ENCODE results near the gene PHF2.

The PHF2 gene

DNA sequence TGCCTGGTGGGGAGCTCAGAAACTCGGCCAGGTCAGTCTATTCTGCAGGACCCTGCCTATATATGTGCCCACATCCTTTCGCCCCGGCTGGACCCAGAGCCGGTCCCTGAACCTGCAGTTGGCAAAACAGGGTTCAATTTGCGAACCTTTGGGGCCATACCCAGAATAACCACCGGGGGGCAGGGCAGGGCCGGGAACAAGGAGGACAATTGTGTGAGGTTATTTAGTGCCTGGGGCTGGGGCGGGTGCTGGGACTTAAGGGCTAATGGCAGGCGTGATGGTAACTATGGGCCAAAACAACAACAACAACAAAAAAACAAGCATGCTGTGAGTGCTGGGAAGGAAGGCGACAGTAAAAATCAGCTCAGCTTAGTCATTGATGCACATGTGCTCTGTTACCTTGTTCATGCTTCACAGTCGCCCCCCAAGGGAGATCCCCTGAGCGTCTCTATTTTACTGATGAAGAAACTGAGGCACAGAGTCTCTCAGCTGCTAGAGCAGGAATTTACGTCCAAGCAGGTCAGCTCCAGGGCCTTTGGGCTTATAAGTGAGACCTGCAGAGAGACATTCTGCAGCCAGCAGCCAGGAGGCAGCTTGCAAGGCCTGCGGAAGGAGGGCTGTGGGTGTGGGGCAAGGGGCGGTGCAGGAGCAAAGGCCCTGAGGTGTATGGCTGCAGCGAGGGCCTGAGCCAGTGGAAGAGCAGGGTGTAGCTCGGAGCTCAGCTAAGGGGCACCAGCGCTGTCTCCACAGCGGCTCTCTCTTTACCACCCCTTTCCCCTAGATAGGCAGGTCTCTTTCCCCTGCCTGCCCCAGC lies 106.0 kb downstream of the PHF2 start:
- H3K27me3 Mint-ChIP-seq: peaks cover 17% of the 10 kb centered on the region
- peak overlapping the region; percentile 20 for H3K27ac Mint-ChIP-seq (ENCODE audit: low read depth)
- peaks cover 9% of the 10 kb centered on the region for H3K4me1 Mint-ChIP-seq
- DNase-seq (ENCODE audit: low spot score in 2 of 2) (peak; percentile 13 to 23), ATAC-seq (replicated peaks; ENCODE audit: extremely low read depth, poor library complexity, severe bottlenecking) (no peak)
- peaks cover 1% of the 10 kb centered on the region for H3K36me3 Mint-ChIP-seq (ENCODE audit: insufficient read depth)
- H3K9me3 Mint-ChIP-seq: no peaks in the 10 kb centered on the region
- H3K4me3 Mint-ChIP-seq: no peak overlapping the region

DNA sequence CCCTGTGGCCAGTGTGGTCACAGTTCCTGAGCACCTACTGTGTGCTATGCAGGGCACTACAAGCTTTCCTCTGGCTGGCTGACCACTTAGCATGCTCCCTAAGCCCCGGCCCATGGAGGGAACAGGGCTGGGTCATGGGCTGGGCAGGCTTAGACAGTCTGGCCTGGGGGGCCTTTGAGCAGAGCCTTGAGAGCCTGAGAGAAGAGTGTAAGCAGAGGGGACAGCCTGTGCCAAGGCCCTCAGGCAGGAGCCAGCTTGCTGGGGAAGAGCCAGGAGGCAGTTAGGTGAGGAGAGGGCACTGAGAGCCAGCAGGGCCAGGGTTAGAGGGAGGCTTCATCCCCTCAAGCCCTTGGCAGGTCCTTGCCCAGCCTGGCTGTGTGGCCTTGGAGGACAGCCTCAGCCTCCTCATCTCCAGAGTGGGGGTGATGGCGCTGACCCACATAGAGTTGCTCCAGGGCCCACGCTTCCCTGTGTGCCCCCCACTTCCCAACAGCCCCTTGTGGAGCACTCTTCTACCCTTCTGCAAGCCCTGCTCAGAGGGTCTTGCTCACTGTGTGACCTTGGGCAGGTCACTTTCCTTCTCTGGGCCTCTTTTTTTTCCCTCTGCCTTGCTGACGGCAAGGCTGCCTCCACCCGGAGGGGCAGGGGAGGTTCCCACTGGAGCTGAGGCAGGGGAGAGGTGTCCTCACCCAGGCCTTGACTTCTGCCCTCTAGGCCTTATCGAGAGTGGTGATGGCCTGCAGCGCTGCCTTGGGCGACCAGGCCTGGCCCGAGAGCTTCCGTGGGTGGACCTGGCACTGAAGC lies 107.1 kb downstream of the PHF2 start:
- DNase-seq (ENCODE audit: low spot score in 2 of 2) (peak; percentile 6 to 9), ATAC-seq (replicated peaks; ENCODE audit: extremely low read depth, poor library complexity, severe bottlenecking) (no peak)
- no peaks in the 10 kb centered on the region for H3K36me3 Mint-ChIP-seq (ENCODE audit: insufficient read depth)
- H3K9me3 Mint-ChIP-seq: no peaks in the 10 kb centered on the region
- H3K27ac Mint-ChIP-seq (ENCODE audit: low read depth): no peak overlapping the region
- H3K27me3 Mint-ChIP-seq: peaks cover 19% of the 10 kb centered on the region
- no peak overlapping the region for H3K4me3 Mint-ChIP-seq
- H3K4me1 Mint-ChIP-seq: peaks cover 9% of the 10 kb centered on the region

DNA sequence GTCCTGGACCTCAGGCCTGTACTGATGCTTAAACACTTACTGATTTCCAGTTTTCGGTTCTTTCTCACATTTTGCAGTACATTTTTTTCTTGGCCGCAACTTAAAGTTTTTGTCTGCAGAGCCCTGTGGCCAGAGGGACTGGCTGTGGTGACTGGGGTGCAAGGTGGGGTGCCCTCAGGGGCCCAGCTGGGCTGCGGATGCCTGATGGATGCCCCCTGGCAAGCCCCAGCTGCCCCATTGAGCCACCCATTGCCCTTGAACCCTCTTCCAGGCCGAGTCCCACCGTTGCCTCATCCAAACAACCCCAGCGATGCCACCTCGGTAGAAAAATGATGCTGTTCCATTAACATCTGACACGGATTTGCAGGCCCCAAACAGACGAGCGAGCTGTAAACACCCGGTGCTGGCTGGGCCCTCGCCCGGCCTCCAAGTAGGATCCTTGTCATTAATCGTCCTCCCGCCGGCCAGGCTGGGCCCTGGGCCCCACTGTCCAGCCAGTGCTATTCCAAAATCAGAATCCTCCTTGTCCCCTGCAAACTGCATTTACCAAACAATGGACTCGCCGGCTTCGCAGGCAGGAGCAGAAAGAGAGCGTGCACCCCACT lies 107.9 kb downstream of the PHF2 start:
- DNase-seq (ENCODE audit: low spot score in 2 of 2): peak; percentile 8 to 9
- ATAC-seq (replicated peaks; ENCODE audit: extremely low read depth, poor library complexity, severe bottlenecking): no peak
- peaks cover 19% of the 10 kb centered on the region for H3K27me3 Mint-ChIP-seq

DNA sequence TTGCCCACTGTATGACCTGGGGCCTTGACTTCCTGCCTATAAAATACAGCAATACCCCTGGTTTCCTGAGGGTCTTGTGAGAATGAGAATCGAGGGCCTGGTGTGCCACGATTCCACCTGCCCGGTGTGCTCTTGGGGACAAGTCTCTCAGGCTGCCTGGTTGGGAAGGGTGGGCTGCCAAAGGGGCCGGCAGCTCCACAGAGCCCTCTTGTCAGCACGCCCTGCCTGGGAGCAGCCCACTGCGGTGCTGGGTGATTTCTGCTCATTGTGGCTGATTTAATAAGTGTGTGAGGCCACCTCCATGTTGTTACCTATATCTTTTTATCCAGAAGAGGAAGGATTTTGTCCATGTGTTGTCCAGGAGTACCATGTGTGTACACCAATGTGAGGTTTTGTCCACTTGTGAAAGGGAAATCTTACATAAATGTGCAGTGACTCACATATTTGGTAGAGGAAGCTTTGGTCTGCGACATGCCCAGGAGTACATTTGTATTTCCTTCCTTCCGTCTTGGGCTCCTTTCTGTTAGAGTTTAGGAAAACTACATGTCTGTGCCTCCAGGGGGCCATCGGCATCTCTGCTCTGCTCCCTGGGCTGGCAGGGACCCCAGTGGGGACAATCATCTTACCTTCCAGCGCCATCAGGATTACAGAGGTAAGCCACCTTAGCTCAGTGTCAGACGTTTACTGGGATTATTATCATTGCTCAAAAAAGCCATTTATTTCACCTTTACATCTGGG lies 108.6 kb downstream of the PHF2 start:
- peaks cover 9% of the 10 kb centered on the region for H3K4me1 Mint-ChIP-seq
- no peaks in the 10 kb centered on the region for H3K9me3 Mint-ChIP-seq
- peak in 1 of 2 donors; percentile 2 for DNase-seq (ENCODE audit: low spot score in 2 of 2)
- no peak overlapping the region for H3K27ac Mint-ChIP-seq (ENCODE audit: low read depth)
- H3K4me3 Mint-ChIP-seq: no peak overlapping the region
- H3K36me3 Mint-ChIP-seq (ENCODE audit: insufficient read depth): no peaks in the 10 kb centered on the region
- peaks cover 19% of the 10 kb centered on the region for H3K27me3 Mint-ChIP-seq
- no peak for ATAC-seq (replicated peaks; ENCODE audit: extremely low read depth, poor library complexity, severe bottlenecking)

More for the DNA sequence above, 107.9 kb downstream of the PHF2 start:
- H3K9me3 Mint-ChIP-seq: no peaks in the 10 kb centered on the region
- no peaks in the 10 kb centered on the region for H3K36me3 Mint-ChIP-seq (ENCODE audit: insufficient read depth)
- no peak overlapping the region for H3K4me3 Mint-ChIP-seq
- H3K4me1 Mint-ChIP-seq: peaks cover 9% of the 10 kb centered on the region
- H3K27ac Mint-ChIP-seq (ENCODE audit: low read depth): no peak overlapping the region

DNA sequence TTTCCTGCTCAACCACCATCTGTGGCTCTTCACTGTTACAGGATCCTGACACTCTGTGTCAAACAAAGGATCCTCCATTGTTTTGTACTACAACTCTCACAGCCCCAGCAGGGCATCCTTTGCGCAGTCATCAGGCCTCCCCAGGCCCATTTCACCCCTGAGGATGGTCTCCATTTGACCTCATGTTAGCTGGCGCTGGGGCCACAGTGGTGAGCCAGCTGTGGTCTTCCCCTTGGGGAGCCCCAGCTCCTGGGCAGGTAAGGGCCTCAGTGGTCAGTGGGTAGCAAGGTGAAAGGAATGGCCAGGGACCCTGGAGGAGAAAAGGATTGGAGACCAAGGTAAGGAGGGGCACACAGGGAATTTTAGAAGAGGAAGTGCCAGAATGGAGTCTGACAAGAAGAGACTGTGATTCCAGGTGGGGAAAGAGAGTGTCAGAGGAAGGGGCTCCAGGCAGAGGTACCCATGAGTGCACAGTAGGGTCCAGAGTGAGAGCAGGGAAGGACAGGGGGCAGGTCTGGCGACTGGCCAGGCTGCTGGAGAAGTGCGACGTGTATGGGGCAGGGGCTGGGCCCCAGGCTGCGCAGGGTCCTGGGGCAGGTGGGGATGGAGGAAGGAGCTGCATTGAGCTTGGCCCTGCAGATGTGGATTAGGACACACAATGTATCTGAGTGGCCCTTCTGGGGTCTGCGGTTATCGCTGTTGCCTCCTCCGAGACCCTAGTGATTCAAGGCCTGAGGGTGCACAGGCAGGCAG lies 109.9 kb downstream of the PHF2 start:
- H3K4me3 Mint-ChIP-seq: no peak overlapping the region
- ATAC-seq (replicated peaks; ENCODE audit: extremely low read depth, poor library complexity, severe bottlenecking): no peak
- H3K27ac Mint-ChIP-seq (ENCODE audit: low read depth): no peak overlapping the region
- H3K4me1 Mint-ChIP-seq: peaks cover 9% of the 10 kb centered on the region
- peaks cover 8% of the 10 kb centered on the region for H3K9me3 Mint-ChIP-seq
- no peaks in the 10 kb centered on the region for H3K36me3 Mint-ChIP-seq (ENCODE audit: insufficient read depth)
- DNase-seq (ENCODE audit: low spot score in 2 of 2): peak; percentile 4 to 7
- peaks cover 30% of the 10 kb centered on the region for H3K27me3 Mint-ChIP-seq

DNA sequence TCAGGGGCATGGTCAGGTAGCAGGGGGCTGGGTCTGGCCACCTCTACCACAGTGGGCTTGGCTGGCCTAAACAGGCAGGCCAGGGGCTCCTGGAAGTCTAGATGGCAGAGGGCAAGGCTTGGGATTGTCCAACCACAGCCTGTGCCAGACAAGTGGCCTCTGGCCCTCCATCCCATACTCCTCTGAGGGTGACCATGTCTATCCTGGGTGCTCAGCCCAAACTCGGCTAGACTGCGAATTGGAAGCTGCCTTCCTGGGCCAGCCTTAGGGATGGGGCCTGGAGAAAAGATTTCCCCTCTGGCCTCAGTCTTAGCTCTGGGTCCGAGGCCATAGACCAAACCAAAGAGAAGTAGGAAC lies 110.5 kb downstream of the PHF2 start:
- H3K36me3 Mint-ChIP-seq (ENCODE audit: insufficient read depth): no peaks in the 10 kb centered on the region
- no peak overlapping the region for H3K27ac Mint-ChIP-seq (ENCODE audit: low read depth)
- H3K4me3 Mint-ChIP-seq: no peak overlapping the region
- peaks cover 36% of the 10 kb centered on the region for H3K27me3 Mint-ChIP-seq
- H3K4me1 Mint-ChIP-seq: peaks cover 5% of the 10 kb centered on the region
- H3K9me3 Mint-ChIP-seq: peaks cover 8% of the 10 kb centered on the region
- ATAC-seq (replicated peaks; ENCODE audit: extremely low read depth, poor library complexity, severe bottlenecking) (no peak), DNase-seq (ENCODE audit: low spot score in 2 of 2) (peak in 1 of 2 donors; percentile 7)

DNA sequence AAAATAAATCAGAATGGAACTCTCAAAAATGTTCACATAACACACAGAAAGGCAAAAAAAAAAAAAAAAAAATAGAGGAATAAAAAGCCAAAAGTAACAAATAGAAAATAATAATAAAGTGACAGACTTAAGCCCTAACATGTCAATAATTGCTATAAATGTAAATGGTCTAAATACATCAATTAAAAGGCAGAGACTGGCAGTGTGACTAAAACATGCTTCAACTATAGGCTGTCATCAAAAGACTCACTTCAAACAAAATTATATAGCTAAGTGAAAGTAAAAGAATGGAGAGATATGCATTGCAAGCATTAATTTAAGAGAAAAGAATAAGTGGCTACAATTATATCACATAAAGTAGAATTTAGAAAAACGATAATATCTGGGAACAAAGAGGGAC lies 114.2 kb downstream of the PHF2 start:
- Mint-ChIP-seq H3K27ac (ENCODE audit: low read depth) (no peak overlapping the region), H3K36me3 (ENCODE audit: insufficient read depth) (no peaks in the 10 kb centered on the region), H3K27me3 (peaks cover 52% of the 10 kb centered on the region), H3K9me3 (peaks cover 8% of the 10 kb centered on the region), H3K4me3 (no peak overlapping the region), H3K4me1 (no peaks in the 10 kb centered on the region)
- ATAC-seq (replicated peaks; ENCODE audit: extremely low read depth, poor library complexity, severe bottlenecking) (no peak), DNase-seq (ENCODE audit: low spot score in 2 of 2) (no peak)

DNA sequence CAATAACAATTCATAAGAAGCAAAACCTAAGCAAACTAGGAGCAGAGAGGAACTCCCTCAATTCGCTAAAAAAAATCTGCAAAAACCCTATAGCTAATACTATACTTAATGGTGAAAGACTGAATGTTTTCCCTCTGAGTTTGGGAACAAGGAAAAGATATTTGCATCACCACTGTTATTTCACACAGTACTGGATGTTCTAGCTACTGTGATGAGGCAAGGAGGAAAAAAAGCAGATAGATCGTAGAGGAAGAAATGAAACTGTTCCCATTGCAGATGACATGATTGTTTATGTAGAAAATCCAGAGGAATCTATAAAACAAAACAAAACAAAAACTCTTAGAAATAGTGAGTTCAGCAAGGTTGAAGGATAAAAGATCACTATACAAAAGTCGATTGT lies 116.7 kb downstream of the PHF2 start:
- no peak overlapping the region for H3K4me3 Mint-ChIP-seq
- ATAC-seq (replicated peaks; ENCODE audit: extremely low read depth, poor library complexity, severe bottlenecking) (no peak), DNase-seq (ENCODE audit: low spot score in 2 of 2) (no peak)
- H3K9me3 Mint-ChIP-seq: peaks cover 8% of the 10 kb centered on the region
- H3K36me3 Mint-ChIP-seq (ENCODE audit: insufficient read depth): peaks cover 1% of the 10 kb centered on the region
- H3K4me1 Mint-ChIP-seq: no peaks in the 10 kb centered on the region
- peaks cover 50% of the 10 kb centered on the region for H3K27me3 Mint-ChIP-seq
- H3K27ac Mint-ChIP-seq (ENCODE audit: low read depth): no peak overlapping the region

DNA sequence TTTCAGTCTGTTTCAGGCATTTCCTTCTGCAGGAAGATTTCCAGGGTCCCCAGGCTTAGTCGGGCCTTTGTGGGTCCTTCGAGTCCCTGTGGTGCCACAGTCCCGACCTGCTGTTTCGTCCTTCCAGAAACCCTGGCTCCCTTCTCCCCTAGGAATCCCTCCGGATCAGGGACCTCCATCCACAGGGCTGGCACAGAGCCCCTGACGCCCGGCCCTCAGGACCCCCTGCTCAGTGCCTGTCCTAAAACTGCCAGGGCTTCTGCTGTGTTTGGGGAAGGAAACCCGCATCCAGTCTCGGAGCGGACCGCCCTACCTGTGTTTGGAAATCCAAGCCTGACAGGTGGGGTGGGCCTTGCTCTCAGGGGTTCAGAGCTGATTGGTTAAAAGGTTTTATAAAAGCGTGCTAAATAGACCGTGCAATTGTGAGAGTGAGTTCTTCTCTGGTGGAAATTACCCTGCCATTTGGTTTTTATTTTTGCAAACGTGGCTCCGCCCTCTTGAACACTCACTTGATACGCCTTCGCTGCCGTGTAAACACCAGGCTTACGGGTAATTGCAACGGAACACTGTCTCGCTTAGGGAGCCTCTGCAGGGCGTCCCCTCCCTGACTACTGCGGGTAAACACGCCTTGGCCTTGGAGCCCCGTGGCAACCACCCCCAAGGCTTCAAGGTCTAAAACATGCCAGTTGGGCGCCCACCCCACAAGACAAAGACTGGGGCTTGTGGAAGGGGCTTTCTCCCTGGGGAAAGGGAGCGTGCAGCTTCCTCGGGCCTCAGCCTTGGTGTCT lies 121.2 kb downstream of the PHF2 start:
- Mint-ChIP-seq H3K4me1 (no peaks in the 10 kb centered on the region), H3K36me3 (ENCODE audit: insufficient read depth) (peaks cover 1% of the 10 kb centered on the region), H3K9me3 (no peaks in the 10 kb centered on the region), H3K27me3 (peaks cover 28% of the 10 kb centered on the region), H3K27ac (ENCODE audit: low read depth) (no peak overlapping the region), H3K4me3 (no peak overlapping the region)
- DNase-seq (ENCODE audit: low spot score in 2 of 2): peak in 1 of 2 donors; percentile 11
- no peak for ATAC-seq (replicated peaks; ENCODE audit: extremely low read depth, poor library complexity, severe bottlenecking)

DNA sequence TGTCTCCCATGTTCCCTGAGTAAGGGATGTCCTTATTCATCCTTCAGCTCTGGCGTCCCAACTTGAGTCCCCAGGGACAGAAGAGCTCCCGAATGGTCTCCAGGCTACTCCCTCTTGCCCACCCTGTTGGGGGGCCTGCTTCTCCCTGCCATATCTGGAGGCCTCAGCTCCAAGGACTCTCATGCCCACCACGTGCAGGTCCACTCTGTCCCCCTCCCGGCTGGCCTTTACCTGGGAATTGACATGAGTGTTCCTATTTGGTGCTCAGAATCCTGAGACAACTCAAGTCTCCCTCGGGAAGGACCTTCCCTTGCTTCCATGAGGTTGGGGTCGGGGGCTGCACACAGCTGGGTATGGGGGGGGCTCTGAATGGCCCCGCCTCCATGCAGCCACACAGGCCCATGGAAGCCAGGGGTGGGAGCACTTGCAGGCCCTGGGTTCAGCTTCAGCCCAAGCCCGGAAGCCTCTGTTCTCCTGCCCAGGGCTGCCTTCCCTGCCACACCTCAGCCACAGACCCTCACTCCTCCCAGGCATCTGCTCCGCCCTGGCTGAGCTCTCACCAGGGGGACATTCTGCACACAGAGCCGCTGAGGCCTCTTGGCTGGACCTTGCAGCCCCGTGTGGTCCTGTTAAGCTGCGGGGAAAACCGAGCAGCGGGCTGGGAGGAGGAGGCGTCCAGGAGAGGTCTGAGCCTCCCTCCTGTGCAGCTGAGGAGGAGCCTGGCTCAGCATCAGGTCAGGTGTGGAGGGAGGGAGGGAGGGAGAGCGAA lies 121.9 kb downstream of the PHF2 start:
- Mint-ChIP-seq H3K4me3 (no peak overlapping the region), H3K27me3 (peaks cover 20% of the 10 kb centered on the region), H3K36me3 (ENCODE audit: insufficient read depth) (peaks cover 1% of the 10 kb centered on the region), H3K4me1 (no peaks in the 10 kb centered on the region), H3K9me3 (no peaks in the 10 kb centered on the region), H3K27ac (ENCODE audit: low read depth) (no peak overlapping the region)
- ATAC-seq (replicated peaks; ENCODE audit: extremely low read depth, poor library complexity, severe bottlenecking) (no peak), DNase-seq (ENCODE audit: low spot score in 2 of 2) (peak in 1 of 2 donors; percentile 4)

DNA sequence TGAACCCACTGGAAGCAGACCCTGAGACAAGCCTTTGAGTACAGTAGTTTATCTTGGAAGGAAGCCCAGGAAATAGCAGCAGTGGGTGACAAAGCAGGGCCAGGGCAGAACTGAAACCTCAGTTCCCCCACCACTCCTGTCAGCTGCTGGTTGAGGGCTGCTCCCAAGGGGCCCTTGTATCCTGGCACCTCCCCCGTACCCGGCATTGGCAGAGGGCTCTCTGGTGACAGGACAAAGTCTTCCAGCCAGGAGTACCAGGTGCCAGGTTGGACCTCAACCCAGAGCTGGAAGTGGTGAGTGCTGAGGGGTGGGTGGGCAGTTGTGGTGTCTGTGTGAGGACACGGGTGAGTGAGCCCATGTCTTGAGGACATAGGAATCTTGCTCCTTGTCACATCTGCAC lies 123.3 kb downstream of the PHF2 start:
- no peaks in the 10 kb centered on the region for H3K4me1 Mint-ChIP-seq
- DNase-seq (ENCODE audit: low spot score in 2 of 2) (no peak), ATAC-seq (replicated peaks; ENCODE audit: extremely low read depth, poor library complexity, severe bottlenecking) (no peak)

More for the DNA sequence above, 123.3 kb downstream of the PHF2 start:
- no peak overlapping the region for H3K27ac Mint-ChIP-seq (ENCODE audit: low read depth)
- H3K9me3 Mint-ChIP-seq: peaks cover 6% of the 10 kb centered on the region
- peaks cover 1% of the 10 kb centered on the region for H3K36me3 Mint-ChIP-seq (ENCODE audit: insufficient read depth)
- no peak overlapping the region for H3K4me3 Mint-ChIP-seq
- peaks cover 18% of the 10 kb centered on the region for H3K27me3 Mint-ChIP-seq
